K562 (cell line): Measurements from ENCODE around the gene KCNAB2. TPM values are rescaled to one million over a fixed set of nuclear protein-coding genes. Genes with fewer than 3 reads are reported as not detected.
"Not testable (repeated sequence)": the region's sequence is repeated elsewhere in the genome, so short reads cannot be mapped to it uniquely, and the experiment has no call there.

Experiments used
- ATAC-seq: fragments of 200-7000 bp; cut with Tn5 transposase; 3 replicates; pipeline ENCODE4 v1.9.1; 2020; ENCODE audit warnings: moderate library complexity
- BruUV-seq: library from RNA; stranded (reverse); fragments of 400-500 nt; replicated peaks from 2 replicates; lab custom pipeline; 2021; lab: Mats Ljungman, UMichigan
- CTCF ChIA-PET: fragments of 300-600 bp; formaldehyde crosslinking; extraction: SDS; loops from one replicate; lab custom pipeline; 2021; ENCODE audit warnings: low intra/inter-chr PET ratio; lab: Yijun Ruan, JAX
- POLR2A ChIA-PET: fragments of 300-600, 350-650 bp; sonication (Branson Sonifier 250); formaldehyde crosslinking; extraction: SDS; loops from one replicate; lab custom pipeline; 2021; ENCODE audit warnings: antibody characterized with exemption, inconsistent platforms; lab: Yijun Ruan, JAX
- DNase-seq, 4 experiments: peaks; one replicate each; pipeline versions ENCODE4 v3.0.0 to v3.0.0-alpha.2; 2011 to 2018; ENCODE audit warnings: low spot score in 3 of 4, mixed read lengths in 3 of 4; ENCODE audit errors: extremely low read depth in 1 of 4
- FAIRE-seq: peaks from 2 replicates; lab custom pipeline; 2011; peaks lifted over from hg19 to GRCh38; lab: Jason Lieb, UNC
- H2AFZ ChIP-seq: 2 replicates; pipeline ENCODE4 v1.6.0; 2011; ENCODE audit warnings: low read depth, low read length, control low read depth, inconsistent platforms
- H3K27ac ChIP-seq: fragments of 200-600 bp; 3 replicates; pipeline ENCODE4 v1.8.0; 2011; ENCODE audit warnings: low read depth, mild to moderate bottlenecking, control low read depth, inconsistent platforms, low read length, moderate library complexity, mixed read lengths; ENCODE audit errors: extremely low read depth
- H3K27me3 ChIP-seq, 2 experiments: fragments of 300-600 bp in 1 of 2; 2 replicates in 1 of 2; 3 replicates in 1 of 2; pipeline versions ENCODE4 v1.6.0 to v1.8.0; 2011; ENCODE audit warnings: inconsistent platforms in 2 of 2, low read length in 2 of 2, mild to moderate bottlenecking in 1 of 2, mixed read lengths in 1 of 2, moderate library complexity in 1 of 2; ENCODE audit not compliant: control insufficient read depth in 2 of 2, insufficient read depth in 2 of 2
- H3K36me3 ChIP-seq: fragments of 300-600 bp; 3 replicates; pipeline ENCODE4 v1.8.0; 2011; ENCODE audit warnings: mild to moderate bottlenecking, low read length, inconsistent platforms; ENCODE audit not compliant: control insufficient read depth, insufficient read depth
- H3K4me1 ChIP-seq, 2 experiments: fragments of 200-600 bp in 1 of 2; replicated peaks in 1 of 2; 2 replicates in 1 of 2; 3 replicates in 1 of 2; pipeline versions ENCODE4 v1.5.1 to v1.8.0; 2011; ENCODE audit warnings: inconsistent platforms in 2 of 2, low read length in 2 of 2, mild to moderate bottlenecking in 1 of 2, mixed read lengths in 1 of 2, moderate library complexity in 1 of 2; ENCODE audit not compliant: control insufficient read depth in 2 of 2, insufficient read depth in 2 of 2
- H3K4me2 ChIP-seq: 2 replicates; pipeline ENCODE4 v1.6.1; 2011; ENCODE audit warnings: low read length, control low read depth, inconsistent platforms, mixed read lengths; ENCODE audit not compliant: insufficient read depth
- H3K4me3 ChIP-seq: fragments of 200-600 bp; sonication (generic), shearing (Covaris generic); 2 replicates; pipeline ENCODE4 v1.5.1; 2016; ENCODE audit warnings: control low read depth, inconsistent platforms
- H3K79me2 ChIP-seq: fragments of 200-600 bp; 3 replicates; pipeline ENCODE4 v1.8.0; 2011; ENCODE audit warnings: low read length, inconsistent platforms; ENCODE audit not compliant: control insufficient read depth, insufficient read depth
- H3K9ac ChIP-seq, 2 experiments: 2 replicates each; pipeline versions ENCODE4 v1.6.0 to v1.6.1; 2011; ENCODE audit warnings: low read depth in 2 of 2, low read length in 2 of 2, control low read depth in 1 of 2, inconsistent platforms in 1 of 2, mild to moderate bottlenecking in 1 of 2, mixed read lengths in 1 of 2; ENCODE audit not compliant: insufficient read depth in 1 of 2
- H3K9me1 ChIP-seq: one replicate; pipeline ENCODE4 v1.6.0; 2011; ENCODE audit warnings: inconsistent platforms, mild to moderate bottlenecking, low read length, moderate library complexity; ENCODE audit not compliant: control insufficient read depth, insufficient read depth
- H3K9me3 ChIP-seq: replicated peaks from 2 replicates; pipeline ENCODE4 v1.5.1; 2011; ENCODE audit warnings: low read depth, low read length, inconsistent platforms; ENCODE audit not compliant: control insufficient read depth, insufficient read depth
- H4K20me1 ChIP-seq: replicated peaks from 2 replicates; pipeline ENCODE4 v1.6.1; 2011; ENCODE audit warnings: low read length, inconsistent platforms, mixed read lengths; ENCODE audit not compliant: control insufficient read depth, insufficient read depth
- RB1 ChIP-seq: fragments of 450-650 bp; IDR thresholded peaks from 2 replicates; pipeline ENCODE4 v1.6.1; 2017; ENCODE audit warnings: low read depth, mild to moderate bottlenecking
- ZFPM2 ChIP-seq: fragments of 250-450 bp; sonication (Bioruptor Pico); IDR thresholded peaks from 2 replicates; pipeline ENCODE4 v1.5.1; 2022; ENCODE audit warnings: mild to moderate bottlenecking
- ZNF785 ChIP-seq: fragments of 250-450 bp; sonication (Bioruptor Pico); IDR thresholded peaks from 2 replicates; pipeline ENCODE4 v1.4.0; 2020; ENCODE audit warnings: mild to moderate bottlenecking
- WGBS: fragments of 100-300 bp; shearing (Covaris generic); methylation state at CpG from one replicate; pipeline ENCODE4 v1.1.6; 2016; ENCODE audit warnings: low coverage, mixed read lengths; ENCODE audit not compliant: insufficient coverage; ENCODE audit errors: missing lambda C conversion rate; 5-methylcytosine and 5-hydroxymethylcytosine counted together
- in situ Hi-C: fragments of 300-500 bp; cut with MboI; formaldehyde crosslinking; loops from 4 replicates; pipeline ENCODE4 v1.15.0; 2018; ENCODE audit warnings: inconsistent platforms, mixed read lengths
- intact Hi-C: fragments of 100-400 bp; cut with micrococcal nuclease; formaldehyde crosslinking; loops from 2 replicates; pipeline ENCODE4 v1.14.2; 2022
- polyA plus RNA-seq, 8 experiments: library from polyadenylated mRNA; depleted of rRNA in 4 of 8; stranded (reverse) in 5 of 8; unstranded in 3 of 8; fragments of >200 nt; fragmentation: Nextera tagmentation in 2 of 8; fragmentation: Illumina TruSeq in 1 of 8; extraction: Ambion mirVana in 2 of 8; extraction: Trizol in 1 of 8; gene quantifications; 2 replicates each; pipeline versions ENCODE4 v1.2.1 to v1.2.3, GENCODE V29; 2011 to 2014; ENCODE audit warnings: inconsistent platforms in 1 of 8, missing spikeins in 1 of 8
- total RNA-seq, 7 experiments: library from RNA; depleted of rRNA in 6 of 7; stranded (reverse); fragments of >200 nt in 6 of 7; fragmentation: Illumina TruSeq in 2 of 7; extraction: Trizol in 2 of 7; gene quantifications; 2 replicates each; pipeline versions ENCODE4 v1.2.1 to v1.2.3, GENCODE V29; 2011 to 2021; ENCODE audit warnings: low replicate concordance in 1 of 7

Gene KCNAB2
- total and polyA plus RNA-seq, 9 of the 15 experiments (the other 6 are each of a cell fraction or from before 2014, with no cell fraction given) = 1.8 to 15.8 (median 7.1) TPM

DNA sequence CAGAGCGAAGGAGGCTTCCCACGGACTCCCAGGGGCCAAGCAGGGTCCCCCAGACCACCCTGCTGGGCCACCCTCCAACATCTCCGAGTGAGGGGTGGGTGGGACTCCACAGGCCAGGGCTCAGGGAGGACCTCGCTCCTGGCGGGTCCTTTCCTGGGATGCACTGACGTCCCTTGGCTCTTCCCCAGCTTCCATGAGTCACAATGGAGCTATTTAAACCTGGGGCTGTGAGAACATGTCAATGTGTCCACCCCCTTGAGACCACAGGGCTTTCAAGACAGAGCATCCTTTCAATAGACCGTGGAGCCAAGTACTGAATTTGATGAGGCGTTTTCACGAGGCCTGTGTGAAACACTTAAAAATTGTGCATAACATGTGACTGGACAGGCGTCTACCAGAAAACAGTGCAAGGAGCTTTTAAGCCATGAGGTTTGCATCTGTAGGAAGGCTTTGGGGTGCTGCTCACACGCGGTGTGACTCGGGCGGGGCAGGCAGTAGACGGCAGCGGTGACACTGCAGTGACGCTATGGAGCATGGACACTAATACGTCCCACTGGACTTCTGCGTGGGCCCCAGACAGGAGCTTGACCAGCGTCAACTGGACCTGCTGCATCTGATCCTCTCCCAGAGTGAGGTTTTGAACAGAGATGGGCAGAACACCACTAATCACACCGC lies 29.4 kb upstream of the KCNAB2 start:
- Histone ChIP-seq H3K4me3 (no peak overlapping the region), H3K27me3 (no peaks in the 10 kb centered on the region), H4K20me1 (peaks cover 10% of the 10 kb centered on the region; the same call in 1 of the 2 replicates), H3K36me3 (no peaks in the 10 kb centered on the region; the same call in 2 of the 3 replicates), H3K79me2 (no peaks in the 10 kb centered on the region), H3K9ac (no peak overlapping the region), H3K9me3 (no peaks in the 10 kb centered on the region), H2AFZ (no peak overlapping the region), H3K4me1 (peaks cover 0 to 7% of the 10 kb centered on the region in 2 experiments; a peak in 2 of 5 replicates), H3K27ac (no peak overlapping the region), H3K4me2 (no peak overlapping the region), H3K9me1 (no peaks in the 10 kb centered on the region)
- 78% methylated on average over 21 of the region's 21 CpGs for WGBS
- in situ Hi-C loops = no loop called here
- no TSS peak for BruUV-seq
- POLR2A ChIA-PET = interaction anchor here (0.6 to 1.2 kb wide), 3 partner anchors 10 to 144 kb away, joined by 3 to 5 read pairs (median 4); no protein-coding TSS in a partner anchor
- DNase-seq (no peak), ATAC-seq (no peak), FAIRE-seq (no peak)
- intact Hi-C loops = no loop called here
- no peak for TF ChIP-seq ZFPM2
- TF ChIP-seq RB1 = no peak
- no peak for TF ChIP-seq ZNF785 (CRISPR knock-in tag)
- CTCF ChIA-PET = no interaction called here

GRCh38 chr1:6017654-6018053 lies 28.0 kb upstream of the KCNAB2 start:
- H3K36me3 ChIP-seq, BruUV-seq, in situ Hi-C loops, H2AFZ ChIP-seq, intact Hi-C loops, H3K9ac ChIP-seq, CTCF ChIA-PET, H3K27ac ChIP-seq, H4K20me1 ChIP-seq, H3K9me1 ChIP-seq, ATAC-seq, H3K79me2 ChIP-seq, H3K4me3 ChIP-seq, DNase-seq, H3K27me3 ChIP-seq, H3K4me2 ChIP-seq, H3K4me1 ChIP-seq, FAIRE-seq, H3K9me3 ChIP-seq: not testable (repeated sequence)
- POLR2A ChIA-PET = interaction anchor here (0.7 kb wide), 2 partner anchors 83 to 588 kb away, joined by 3 read pairs; no protein-coding TSS in a partner anchor
- WGBS = 51% methylated on average over 7 of the region's 7 CpGs
